ENCODE results near the gene SHF. TPM values are rescaled to one million over a fixed set of nuclear protein-coding genes. Genes with fewer than 3 reads are reported as not detected.

The SHF gene
- total and polyA plus RNA-seq, 2 experiments from 2014 or later = 20.0 to 26.9 TPM

GRCh38 chr15:45161666-45162065 lies 26.1 kb downstream of the SHF start:
- no peaks in the 10 kb centered on the region for H3K36me3 ChIP-seq
- DNase-seq (ENCODE audit: low read depth in 1 of 2, low spot score in 1 of 2) = no peak
- no peak for TF ChIP-seq CTCF (IDR thresholded peaks at IDR 0.05; ENCODE audit: low read depth, low read length)
- H3K27ac ChIP-seq = no peak overlapping the region
- no peaks in the 10 kb centered on the region for H3K4me1 ChIP-seq (ENCODE audit: low read depth)
- no peaks in the 10 kb centered on the region for H3K9me3 ChIP-seq (ENCODE audit: low read depth)
- no peaks in the 10 kb centered on the region for H3K27me3 ChIP-seq
- no peak overlapping the region for H3K4me3 ChIP-seq

GRCh38 chr15:45157974-45158373 lies 29.8 kb downstream of the SHF start:
- Histone ChIP-seq H3K4me3 (no peak overlapping the region), H3K27ac (no peak overlapping the region), H3K4me1 (ENCODE audit: low read depth) (no peaks in the 10 kb centered on the region), H3K27me3 (no peaks in the 10 kb centered on the region), H3K36me3 (no peaks in the 10 kb centered on the region), H3K9me3 (ENCODE audit: low read depth) (no peaks in the 10 kb centered on the region)
- no peak for TF ChIP-seq CTCF (IDR thresholded peaks at IDR 0.05; ENCODE audit: low read depth, low read length)
- peak in 1 of 2 donors; percentile 85 for DNase-seq (ENCODE audit: low read depth in 1 of 2, low spot score in 1 of 2)

GRCh38 chr15:45156744-45157455 lies 30.9 kb downstream of the SHF start:
- H3K27me3 ChIP-seq = no peaks in the 10 kb centered on the region
- no peaks in the 10 kb centered on the region for H3K4me1 ChIP-seq (ENCODE audit: low read depth)
- DNase-seq (ENCODE audit: low read depth in 1 of 2, low spot score in 1 of 2) = peak in 1 of 2 donors; percentile 86
- H3K4me3 ChIP-seq = no peak overlapping the region
- no peak overlapping the region for H3K27ac ChIP-seq
- no peak for TF ChIP-seq CTCF (IDR thresholded peaks at IDR 0.05; ENCODE audit: low read depth, low read length)
- H3K36me3 ChIP-seq = no peaks in the 10 kb centered on the region
- H3K9me3 ChIP-seq (ENCODE audit: low read depth) = no peaks in the 10 kb centered on the region

GRCh38 chr15:45155739-45156138 lies 32.0 kb downstream of the SHF start:
- no peaks in the 10 kb centered on the region for H3K27me3 ChIP-seq
- DNase-seq (ENCODE audit: low read depth in 1 of 2, low spot score in 1 of 2) = no peak
- no peaks in the 10 kb centered on the region for H3K9me3 ChIP-seq (ENCODE audit: low read depth)
- H3K36me3 ChIP-seq = no peaks in the 10 kb centered on the region
- TF ChIP-seq CTCF (IDR thresholded peaks at IDR 0.05; ENCODE audit: low read depth, low read length) = no peak
- H3K4me1 ChIP-seq (ENCODE audit: low read depth) = no peaks in the 10 kb centered on the region
- H3K27ac ChIP-seq = no peak overlapping the region
- H3K4me3 ChIP-seq = no peak overlapping the region

- H3K27me3 ChIP-seq = no peaks in the 10 kb centered on the region
- H3K36me3 ChIP-seq = no peaks in the 10 kb centered on the region
- no peak overlapping the region for H3K27ac ChIP-seq
- TF ChIP-seq CTCF (IDR thresholded peaks at IDR 0.05; ENCODE audit: low read depth, low read length) = no peak
- no peak overlapping the region for H3K4me3 ChIP-seq
- no peaks in the 10 kb centered on the region for H3K9me3 ChIP-seq (ENCODE audit: low read depth)
- no peaks in the 10 kb centered on the region for H3K4me1 ChIP-seq (ENCODE audit: low read depth)
- DNase-seq (ENCODE audit: low read depth in 1 of 2, low spot score in 1 of 2) = no peak
These were observed 35.6 kb downstream of the SHF start for GRCh38 chr15:45151998-45152828.
